WI38 (cell line): ENCODE measurements around the gene SLC30A3.

Experiments used
- H3K4me3 ChIP-seq: 2 replicates; pipeline ENCODE4 v1.5.1; 2011; ENCODE audit warnings: low read depth, mild to moderate bottlenecking, control low read depth, low read length
- TF ChIP-seq, protein P1 (sequence below): IDR thresholded peaks from 2 replicates; pipeline ENCODE4 v1.5.1; 2012; ENCODE audit warnings: low read depth, mild to moderate bottlenecking, control low read depth, low read length

The SLC30A3 gene, protein sequence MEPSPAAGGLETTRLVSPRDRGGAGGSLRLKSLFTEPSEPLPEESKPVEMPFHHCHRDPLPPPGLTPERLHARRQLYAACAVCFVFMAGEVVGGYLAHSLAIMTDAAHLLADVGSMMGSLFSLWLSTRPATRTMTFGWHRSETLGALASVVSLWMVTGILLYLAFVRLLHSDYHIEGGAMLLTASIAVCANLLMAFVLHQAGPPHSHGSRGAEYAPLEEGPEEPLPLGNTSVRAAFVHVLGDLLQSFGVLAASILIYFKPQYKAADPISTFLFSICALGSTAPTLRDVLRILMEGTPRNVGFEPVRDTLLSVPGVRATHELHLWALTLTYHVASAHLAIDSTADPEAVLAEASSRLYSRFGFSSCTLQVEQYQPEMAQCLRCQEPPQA

DNA sequence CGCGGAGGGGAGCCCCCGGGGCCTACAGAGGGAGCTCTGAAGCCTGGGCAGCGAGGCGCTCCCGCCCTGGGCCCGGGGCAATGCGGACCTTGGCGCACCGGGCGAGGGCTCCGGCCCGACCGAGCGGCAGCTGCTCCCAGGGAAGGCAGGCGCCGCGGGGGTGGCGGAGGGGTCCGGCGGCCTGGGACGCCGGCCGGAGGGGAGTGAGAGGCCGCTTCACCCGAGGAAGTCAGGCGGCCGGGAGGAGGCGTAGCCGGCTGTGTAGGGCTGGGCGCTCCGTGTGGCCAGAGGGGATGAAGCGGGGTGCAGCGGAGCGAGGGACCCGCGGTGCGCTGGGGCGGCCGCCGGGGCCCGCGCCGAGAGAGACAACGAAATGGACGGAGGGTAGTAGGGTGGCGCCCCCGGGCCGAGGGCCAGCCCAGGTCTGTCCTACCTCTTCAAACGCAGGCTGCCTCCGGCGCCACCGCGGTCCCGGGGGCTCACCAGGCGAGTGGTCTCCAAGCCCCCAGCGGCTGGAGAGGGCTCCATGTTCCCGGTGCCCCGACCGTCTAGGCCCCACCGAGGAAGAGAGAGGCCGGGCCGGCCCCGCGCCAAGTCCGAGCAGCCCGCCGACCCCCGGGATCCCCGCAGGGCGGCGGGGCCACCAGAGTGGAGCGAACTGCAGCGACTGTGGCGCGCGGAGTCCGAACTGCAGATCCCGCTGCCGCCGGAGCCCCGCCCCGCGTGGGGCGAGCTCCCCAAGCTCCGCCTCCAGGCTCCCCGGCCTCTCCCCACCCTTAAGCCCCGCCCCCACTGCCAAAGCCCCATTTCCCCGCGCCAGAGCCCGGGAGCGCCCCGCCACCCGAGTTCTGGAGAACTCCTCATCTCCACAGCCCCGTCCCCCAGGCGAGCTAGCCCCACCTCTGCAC lies at the start of gene SLC30A3:
TSS of gene SLC30A3 (minus strand) at position 669 of the 908 bp plus-strand sequence. CDS start at position 528, 141 bp downstream.
- TF ChIP-seq, protein P1, sequence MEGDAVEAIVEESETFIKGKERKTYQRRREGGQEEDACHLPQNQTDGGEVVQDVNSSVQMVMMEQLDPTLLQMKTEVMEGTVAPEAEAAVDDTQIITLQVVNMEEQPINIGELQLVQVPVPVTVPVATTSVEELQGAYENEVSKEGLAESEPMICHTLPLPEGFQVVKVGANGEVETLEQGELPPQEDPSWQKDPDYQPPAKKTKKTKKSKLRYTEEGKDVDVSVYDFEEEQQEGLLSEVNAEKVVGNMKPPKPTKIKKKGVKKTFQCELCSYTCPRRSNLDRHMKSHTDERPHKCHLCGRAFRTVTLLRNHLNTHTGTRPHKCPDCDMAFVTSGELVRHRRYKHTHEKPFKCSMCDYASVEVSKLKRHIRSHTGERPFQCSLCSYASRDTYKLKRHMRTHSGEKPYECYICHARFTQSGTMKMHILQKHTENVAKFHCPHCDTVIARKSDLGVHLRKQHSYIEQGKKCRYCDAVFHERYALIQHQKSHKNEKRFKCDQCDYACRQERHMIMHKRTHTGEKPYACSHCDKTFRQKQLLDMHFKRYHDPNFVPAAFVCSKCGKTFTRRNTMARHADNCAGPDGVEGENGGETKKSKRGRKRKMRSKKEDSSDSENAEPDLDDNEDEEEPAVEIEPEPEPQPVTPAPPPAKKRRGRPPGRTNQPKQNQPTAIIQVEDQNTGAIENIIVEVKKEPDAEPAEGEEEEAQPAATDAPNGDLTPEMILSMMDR: no peak
- peak within 1 kb of the TSS; percentile 43 for H3K4me3 ChIP-seq

DNA sequence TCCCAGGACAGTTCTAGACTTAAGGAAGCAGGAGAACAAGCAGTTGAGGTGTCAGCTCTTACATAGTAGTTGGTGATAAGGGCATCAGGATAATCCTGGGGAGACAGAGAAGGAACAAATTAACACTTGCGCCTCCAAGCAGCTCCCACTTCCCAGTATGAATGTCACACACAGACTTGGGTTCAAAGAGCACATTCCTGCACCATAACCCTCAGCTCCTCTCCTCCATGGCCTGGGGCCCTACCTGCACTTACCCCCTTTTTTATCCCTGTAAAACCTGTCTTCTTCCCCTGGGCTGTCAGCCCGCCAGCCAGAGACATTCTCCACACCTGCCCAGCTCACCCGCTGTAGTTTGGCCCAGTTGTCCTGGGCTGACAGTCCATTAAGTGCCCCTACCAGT lies 49.3 kb upstream of the SLC30A3 start:
- H3K4me3 ChIP-seq: no peak overlapping the region
- TF ChIP-seq, protein P1: no peak

DNA sequence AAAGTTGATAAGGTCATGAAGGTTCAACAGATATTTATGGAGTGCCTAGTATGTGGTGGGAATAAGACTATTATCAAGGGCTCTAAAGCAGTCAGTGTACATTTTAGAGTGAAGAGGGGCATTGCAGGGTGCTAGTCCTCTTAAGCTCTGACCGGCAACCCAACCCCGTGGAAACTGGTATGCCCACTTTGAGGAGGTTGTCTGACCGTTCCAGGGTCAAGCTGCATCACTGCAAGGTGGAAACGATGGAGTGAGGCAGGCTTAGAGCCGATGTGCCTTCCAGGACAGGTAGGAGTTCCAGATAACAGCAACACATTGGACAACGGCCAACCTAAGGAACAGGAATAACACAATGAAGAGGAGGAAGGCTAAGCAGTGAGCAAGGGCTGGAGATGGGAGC lies 46.8 kb upstream of the SLC30A3 start:
- no peak overlapping the region for H3K4me3 ChIP-seq
- TF ChIP-seq, protein P1: no peak

DNA sequence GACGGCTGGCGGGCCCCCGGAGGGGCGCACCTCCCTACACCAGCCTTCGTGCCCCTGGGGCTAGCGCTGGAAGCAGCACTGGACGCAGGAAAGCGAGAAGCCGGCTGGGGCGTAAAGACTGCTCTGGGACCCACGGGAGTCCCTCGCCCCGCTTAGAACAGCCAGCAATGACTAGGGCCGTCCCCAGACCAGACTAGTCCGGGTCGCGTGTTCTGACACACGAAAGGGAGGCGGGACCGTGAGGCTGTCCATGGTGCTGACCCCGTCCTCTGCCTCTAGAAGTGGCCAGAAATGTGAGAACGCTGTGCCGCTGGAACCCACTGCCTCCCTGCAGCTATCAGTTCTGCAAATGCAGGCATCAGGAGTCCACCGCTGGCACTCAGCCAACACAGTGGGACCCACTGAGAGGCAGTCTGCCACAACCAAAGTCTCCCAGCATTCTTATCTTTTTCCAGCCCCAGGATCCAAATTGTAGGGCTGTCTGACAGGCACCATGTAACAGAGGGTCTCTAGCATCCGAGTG lies 45.6 kb upstream of the SLC30A3 start, which contains the start of gene UCN:
TSS of gene UCN (minus strand) at position 87 of the 523 bp plus-strand sequence. CDS start 550 bp downstream, outside the sequence.
- TF ChIP-seq, protein P1: no peak
- H3K4me3 ChIP-seq: no peak within 1 kb of the TSS

DNA sequence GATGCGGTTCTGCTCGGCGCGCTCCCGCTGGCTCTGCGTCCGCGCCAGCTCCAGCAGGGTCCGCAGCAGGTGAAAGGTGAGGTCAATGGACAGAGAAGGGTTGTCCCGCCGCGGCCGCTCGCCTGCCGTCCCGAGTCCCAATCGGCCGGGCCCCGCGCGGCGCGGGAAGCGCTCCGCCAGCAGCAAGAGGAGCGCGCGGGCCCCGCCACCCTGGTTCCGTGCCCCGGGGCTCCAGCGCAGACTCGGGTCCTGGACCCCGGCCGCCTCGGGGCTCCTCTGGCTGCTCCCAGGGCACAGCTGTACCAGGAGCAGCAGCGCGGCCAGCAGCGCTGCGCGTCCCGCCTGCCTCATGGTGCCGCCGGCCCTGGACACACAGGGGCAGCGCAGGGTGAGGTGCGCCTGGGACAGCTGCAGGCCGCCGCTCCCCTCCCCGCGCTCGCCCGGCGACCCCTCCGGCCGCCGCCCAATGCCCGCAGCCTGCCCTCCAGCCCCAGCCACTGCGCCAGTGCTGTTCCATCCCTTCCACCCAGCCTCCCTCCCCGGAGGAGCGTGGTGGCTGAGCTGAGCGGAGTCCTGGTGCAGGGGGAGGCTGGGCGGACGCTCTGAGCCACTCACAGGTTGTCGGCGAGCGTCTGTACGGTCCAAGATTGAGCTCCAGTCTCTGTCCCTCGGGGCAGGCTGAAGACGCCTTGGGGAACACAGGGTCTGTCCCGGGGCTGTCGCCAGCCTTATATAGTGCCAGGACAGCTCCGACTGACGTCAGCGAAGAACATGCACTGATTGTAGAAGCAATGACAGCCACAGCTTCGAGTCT lies 44.9 kb upstream of the SLC30A3 start:
- no peak overlapping the region for H3K4me3 ChIP-seq
- TF ChIP-seq, protein P1: no peak

DNA sequence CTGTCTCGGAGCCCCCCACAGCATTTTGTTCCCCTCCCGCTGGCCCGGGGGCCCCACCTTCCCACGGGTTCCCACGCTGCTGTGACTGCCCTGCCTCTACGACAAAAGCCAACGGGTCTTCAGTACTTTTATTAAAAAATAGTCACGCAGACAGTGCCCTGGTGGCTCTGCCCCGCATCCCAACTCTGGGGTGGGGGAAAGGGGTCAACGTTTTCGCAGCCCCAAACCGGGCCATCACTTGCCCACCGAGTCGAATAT lies 44.4 kb upstream of the SLC30A3 start:
- TF ChIP-seq, protein P1: no peak
- H3K4me3 ChIP-seq: no peak overlapping the region
